ENCODE measurements around the gene ZNF385C. TPM values are rescaled to one million over a fixed set of nuclear protein-coding genes. Genes with fewer than 3 reads are reported as not detected.

ZNF385C gene
- total and polyA plus RNA-seq, 3 donors from 2014 or later, result 17.9 to 26.6 (median 21.4) TPM

DNA sequence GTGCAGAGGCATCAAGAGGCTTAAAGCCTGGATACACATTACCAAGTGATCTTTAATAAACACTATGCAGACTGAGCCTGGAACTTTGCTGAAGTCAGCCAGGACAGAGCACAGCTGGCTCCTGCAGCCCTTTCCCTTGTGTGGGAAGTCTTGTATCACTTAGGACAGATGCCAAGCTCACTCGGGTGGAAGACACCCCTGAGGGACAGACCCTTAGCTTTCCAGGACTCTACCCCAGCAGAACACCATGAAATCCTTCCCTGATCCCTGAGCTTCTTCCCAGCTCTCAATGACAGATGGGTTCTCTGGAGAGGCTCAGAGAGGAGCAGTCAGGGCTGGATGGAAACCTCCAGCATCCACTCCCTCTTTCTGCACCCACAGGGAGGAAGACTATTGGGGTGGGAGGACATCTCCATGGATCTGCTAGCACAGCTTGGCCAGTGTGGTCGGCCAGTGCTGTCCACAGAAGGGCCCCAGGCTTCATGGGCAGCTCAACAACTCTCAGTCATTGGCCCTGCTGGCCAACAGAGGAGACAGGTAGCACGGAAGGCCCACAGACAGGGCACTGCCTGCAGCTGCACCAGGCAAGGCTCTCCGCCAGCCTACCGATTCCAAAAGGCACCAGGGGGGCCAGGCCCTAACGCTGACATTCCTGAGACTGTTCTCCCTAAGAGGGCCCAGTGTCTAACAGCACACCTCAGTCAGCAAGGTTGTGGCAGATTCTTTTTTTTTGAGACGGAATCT, 40.6 kb upstream of the ZNF385C start:
- H3K4me1 ChIP-seq, result peaks cover 35% of the 10 kb centered on the region
- 49 to 76% methylated on average over 7 of the region's 7 CpGs for WGBS, 2 donors
- H3K9me3 ChIP-seq, result no peaks in the 10 kb centered on the region
- TF ChIP-seq POLR2A (IDR thresholded peaks at IDR 0.05), result no peak
- TF ChIP-seq, protein P1, sequence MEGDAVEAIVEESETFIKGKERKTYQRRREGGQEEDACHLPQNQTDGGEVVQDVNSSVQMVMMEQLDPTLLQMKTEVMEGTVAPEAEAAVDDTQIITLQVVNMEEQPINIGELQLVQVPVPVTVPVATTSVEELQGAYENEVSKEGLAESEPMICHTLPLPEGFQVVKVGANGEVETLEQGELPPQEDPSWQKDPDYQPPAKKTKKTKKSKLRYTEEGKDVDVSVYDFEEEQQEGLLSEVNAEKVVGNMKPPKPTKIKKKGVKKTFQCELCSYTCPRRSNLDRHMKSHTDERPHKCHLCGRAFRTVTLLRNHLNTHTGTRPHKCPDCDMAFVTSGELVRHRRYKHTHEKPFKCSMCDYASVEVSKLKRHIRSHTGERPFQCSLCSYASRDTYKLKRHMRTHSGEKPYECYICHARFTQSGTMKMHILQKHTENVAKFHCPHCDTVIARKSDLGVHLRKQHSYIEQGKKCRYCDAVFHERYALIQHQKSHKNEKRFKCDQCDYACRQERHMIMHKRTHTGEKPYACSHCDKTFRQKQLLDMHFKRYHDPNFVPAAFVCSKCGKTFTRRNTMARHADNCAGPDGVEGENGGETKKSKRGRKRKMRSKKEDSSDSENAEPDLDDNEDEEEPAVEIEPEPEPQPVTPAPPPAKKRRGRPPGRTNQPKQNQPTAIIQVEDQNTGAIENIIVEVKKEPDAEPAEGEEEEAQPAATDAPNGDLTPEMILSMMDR (IDR thresholded peaks at IDR 0.05), result no peak
- peak overlapping the region in 1 of 2 donors; percentile 29 for H3K27ac ChIP-seq
- DNase-seq, result peak; percentile 60
- H3K36me3 ChIP-seq (ENCODE audit: low read depth, missing control alignments), result no peaks in the 10 kb centered on the region
- intact Hi-C loops (cut with DNase I; ENCODE audit: low total_unique reads), result no loop called here
- H3K4me3 ChIP-seq, result no peak overlapping the region
- H3K27me3 ChIP-seq, result no peaks in the 10 kb centered on the region

GRCh38 chr17:42136654-42137051, 38.4 kb upstream of the ZNF385C start:
- Histone ChIP-seq H3K36me3 (ENCODE audit: low read depth, missing control alignments) (no peaks in the 10 kb centered on the region), H3K27me3 (no peaks in the 10 kb centered on the region), H3K9me3 (no peaks in the 10 kb centered on the region), H3K27ac (peak overlapping the region; percentile 15 to 71), H3K4me3 (no peak overlapping the region), H3K4me1 (peaks cover 46% of the 10 kb centered on the region)
- 44% methylated on average over 3 of the region's 3 CpGs for whole genome bisulfite sequencing, 2 donors
- TF ChIP-seq, protein P1 (IDR thresholded peaks at IDR 0.05), result no peak
- TF ChIP-seq POLR2A (IDR thresholded peaks at IDR 0.05), result no peak
- intact Hi-C loops (cut with DNase I; ENCODE audit: low total_unique reads), result no loop called here
- DNase-seq, result no peak

DNA sequence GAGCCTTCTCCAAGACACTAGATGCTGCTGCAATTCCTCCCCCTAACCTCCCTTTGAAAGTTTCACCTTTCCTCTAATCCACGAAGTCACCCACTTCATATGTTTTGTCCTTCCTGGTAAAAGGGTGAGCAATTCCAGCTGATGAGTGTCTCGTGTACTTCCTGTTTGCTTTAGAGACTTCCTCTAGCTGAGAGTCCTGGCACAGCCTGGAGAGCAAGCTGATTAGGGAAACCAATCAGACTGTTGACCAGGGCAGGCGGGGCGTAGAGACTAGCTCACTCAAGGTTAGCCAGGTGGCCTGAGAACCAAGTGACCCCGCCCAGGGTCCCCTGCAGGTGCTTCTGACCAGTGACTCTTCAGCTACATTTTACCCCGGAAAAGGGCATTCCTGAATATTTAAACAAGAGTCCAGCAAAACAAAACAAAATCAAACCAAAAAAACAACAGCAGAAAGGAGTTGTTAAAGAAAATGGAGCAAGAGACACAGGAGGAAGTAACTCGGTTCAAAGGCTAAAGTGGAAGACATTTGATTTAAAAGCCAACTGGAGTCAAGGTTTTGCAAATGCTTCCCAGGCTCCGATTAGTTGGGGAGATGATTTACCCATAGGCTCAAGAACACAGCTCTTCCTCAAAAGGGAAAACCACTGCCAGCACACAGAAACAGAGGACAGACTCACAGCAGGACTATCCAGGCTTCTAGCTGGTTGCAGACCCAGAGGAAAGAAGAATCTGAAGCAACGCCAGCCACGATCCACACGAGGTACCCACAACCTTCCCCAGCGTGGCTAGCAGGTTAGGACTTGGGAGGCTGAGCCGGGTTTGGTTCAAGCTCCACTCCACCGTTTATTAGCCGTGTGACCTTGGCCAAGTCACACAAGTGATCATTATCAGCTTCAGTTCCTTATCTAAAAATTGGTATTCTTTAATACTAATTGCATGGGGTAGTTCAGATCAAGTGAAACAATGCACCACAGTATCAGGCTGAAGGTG, 37.7 kb upstream of the ZNF385C start:
- Histone ChIP-seq H3K4me1 (peaks cover 53% of the 10 kb centered on the region), H3K4me3 (no peak overlapping the region), H3K27me3 (no peaks in the 10 kb centered on the region), H3K27ac (peak overlapping the region; percentile 32 to 71), H3K9me3 (no peaks in the 10 kb centered on the region), H3K36me3 (ENCODE audit: low read depth, missing control alignments) (no peaks in the 10 kb centered on the region)
- 41 to 46% methylated on average over 15 of the region's 15 CpGs for whole genome bisulfite sequencing, 2 donors
- DNase-seq, result peak; percentile 58
- intact Hi-C loops (cut with DNase I; ENCODE audit: low total_unique reads), result no loop called here
- TF ChIP-seq, protein P1 (IDR thresholded peaks at IDR 0.05), result no peak
- TF ChIP-seq POLR2A (IDR thresholded peaks at IDR 0.05), result no peak

DNA sequence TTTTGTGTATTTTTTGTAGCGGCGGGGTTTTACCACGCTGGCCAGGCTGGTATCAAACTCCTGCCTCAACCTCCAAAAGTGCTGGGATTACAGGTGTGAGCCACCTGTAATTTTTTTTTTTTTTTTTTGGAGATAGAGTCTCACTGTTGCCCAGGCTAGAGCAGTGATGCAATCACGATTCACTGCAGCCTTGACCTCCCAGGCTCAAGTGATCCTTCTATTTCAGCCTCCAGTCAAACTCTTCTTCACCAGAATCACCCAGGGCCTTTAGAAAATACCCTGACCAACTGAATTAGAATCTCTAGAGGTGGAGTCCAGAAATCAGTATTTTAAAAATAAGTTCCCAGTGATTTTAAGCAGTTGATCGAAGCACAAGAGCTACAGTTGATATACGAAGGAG, 36.9 kb upstream of the ZNF385C start:
- Histone ChIP-seq H3K4me3 (no peak overlapping the region), H3K27ac (peak overlapping the region; percentile 32 to 71), H3K27me3 (no peaks in the 10 kb centered on the region), H3K9me3 (no peaks in the 10 kb centered on the region), H3K4me1 (peaks cover 61% of the 10 kb centered on the region), H3K36me3 (ENCODE audit: low read depth, missing control alignments) (no peaks in the 10 kb centered on the region)
- no peak for TF ChIP-seq POLR2A (IDR thresholded peaks at IDR 0.05)
- TF ChIP-seq, protein P1 (IDR thresholded peaks at IDR 0.05), result no peak
- 69 to 70% methylated on average over 6 of the region's 6 CpGs for WGBS, 2 donors
- no peak for DNase-seq
- intact Hi-C loops (cut with DNase I; ENCODE audit: low total_unique reads), result no loop called here

Data from testis (tissue), 3 donors.